Dedifferentiated amniotic fluid mesenchymal stem cell (primary cell): ENCODE results near the gene TASOR2.

ENCODE experiments used
- DNase-seq: peaks from one replicate; pipeline ENCODE4 v3.0.0-alpha.2; 2016; ENCODE audit errors: extremely low spot score

Gene TASOR2, protein sequence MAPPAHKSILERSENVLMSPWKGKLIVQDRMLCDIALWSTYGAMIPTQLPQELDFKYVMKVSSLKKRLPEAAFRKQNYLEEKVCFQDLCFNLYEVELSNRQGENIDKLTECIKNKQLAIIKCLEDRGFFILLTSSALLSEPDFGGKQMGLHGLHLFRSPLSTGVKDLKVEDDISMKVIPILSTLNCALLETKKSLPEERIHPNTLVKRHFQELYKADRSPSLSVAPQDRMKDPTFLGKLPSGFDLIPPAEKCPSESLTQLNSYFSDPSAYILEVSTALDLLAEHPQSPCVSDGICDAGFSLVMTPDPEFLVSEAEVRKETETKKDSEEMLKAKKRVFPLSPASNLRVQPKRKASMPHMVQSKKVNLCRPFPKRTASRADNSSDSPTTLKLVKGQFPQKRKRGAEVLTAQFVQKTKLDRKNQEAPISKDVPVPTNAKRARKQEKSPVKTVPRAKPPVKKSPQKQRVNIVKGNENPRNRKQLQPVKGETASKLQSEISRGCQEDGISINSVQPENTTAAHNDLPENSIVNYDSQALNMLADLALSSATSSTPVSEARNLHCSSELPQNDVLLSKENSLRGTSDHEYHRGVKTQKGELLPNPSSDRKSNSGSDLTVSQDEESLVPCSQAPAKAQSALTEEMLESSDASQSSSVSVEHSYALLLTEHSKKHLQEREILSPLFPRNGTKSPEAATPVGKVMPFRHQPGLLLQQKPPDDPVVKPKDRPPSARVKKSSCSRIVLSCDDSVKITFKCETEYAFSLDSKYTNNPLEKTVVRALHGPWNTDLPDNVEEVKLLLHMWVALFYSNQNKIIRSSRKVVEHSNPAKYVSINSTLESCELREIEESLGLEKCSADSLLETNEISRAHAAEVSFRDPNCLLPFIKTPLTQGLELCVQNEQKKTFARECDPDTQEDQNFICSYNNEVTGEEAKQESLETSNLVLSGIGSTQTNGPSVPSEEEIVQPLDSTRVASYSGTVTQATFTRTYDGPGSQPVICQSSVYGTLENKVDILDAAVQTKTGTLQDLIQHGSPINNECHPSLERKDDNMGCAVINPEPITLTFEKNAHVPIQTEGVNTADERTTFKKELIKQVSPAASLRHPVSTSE (N-terminal part only)

DNA sequence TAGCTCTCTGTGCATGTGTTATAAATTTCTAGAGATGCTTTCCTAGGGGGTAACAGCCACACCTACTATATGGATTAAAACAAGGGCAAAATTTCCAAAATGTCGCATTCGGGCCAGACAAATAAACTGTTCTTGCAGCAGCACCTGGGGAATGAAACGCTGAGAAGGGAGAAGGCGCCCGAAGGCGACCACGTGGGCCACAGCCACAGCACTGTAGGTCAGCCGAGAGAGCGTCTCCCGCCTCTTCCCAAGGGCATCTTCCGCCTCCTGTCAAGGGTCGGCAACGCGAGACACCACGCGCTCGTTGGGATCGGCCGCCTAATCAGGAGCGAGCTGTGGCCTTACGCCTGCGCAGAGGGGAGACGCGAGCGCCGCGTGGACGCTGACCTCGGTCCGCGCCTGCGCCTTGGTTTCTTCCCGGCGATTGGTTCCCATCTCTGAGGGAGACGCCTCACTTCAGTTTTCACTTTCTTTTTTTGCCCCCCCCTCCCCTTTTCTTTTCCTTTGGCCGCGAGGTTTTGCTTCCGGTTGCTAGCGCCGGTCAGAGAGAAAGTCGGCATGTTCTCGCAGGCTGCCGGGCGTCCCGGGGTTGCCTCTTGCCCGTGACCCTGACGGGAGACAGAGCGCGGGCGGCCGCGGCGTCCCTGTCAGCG is at the start of gene TASOR2:
TSS of gene TASOR2 (plus strand) at position 521 of the 653 bp plus-strand sequence. CDS start 35,805 bp downstream, outside the sequence.
- DNase-seq, result peak; percentile 96

- no peak for DNase-seq
Observed at GRCh38 chr10:5634918-5635317, 49.7 kb upstream of the TASOR2 start.

DNA sequence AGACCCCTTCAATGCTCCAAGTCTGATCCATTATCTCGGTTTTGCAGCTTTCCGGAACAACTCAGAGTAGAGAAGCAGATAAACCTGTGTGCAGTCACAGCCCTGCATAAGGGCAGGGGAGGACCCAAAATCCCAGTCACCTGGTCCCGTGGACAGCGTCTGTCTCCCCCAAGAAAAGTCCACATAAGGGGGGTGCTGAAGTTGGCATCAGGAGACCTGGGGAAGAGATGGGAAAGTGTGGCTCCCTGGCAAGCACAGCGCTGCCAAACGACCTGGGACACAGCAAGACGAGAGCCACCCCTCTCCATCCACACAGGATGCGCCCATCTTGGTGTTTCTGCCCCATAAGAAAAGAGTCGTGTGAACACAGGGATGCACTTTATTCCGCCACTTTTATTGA is 46.1 kb upstream of the TASOR2 start:
- DNase-seq, result no peak

DNA sequence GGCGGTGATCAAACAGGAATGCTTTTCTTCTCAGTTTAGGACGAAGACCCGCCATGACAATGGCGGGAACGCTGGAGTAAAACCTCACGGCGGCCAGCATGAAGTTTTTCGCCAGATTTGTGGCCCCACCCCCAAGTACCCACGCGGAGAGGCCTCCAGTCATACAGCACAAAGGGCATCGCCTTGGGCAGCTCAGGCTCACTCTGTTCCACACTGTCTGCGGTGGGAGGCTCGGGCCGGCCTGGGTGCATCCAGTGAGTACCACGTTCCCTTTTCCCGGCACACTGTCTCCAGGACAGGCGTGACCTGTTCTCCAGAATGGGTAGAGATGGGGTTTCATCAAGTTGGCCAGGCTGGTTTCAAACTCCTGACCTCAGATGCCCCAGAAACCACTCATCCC is 45.6 kb upstream of the TASOR2 start:
- no peak for DNase-seq

DNA sequence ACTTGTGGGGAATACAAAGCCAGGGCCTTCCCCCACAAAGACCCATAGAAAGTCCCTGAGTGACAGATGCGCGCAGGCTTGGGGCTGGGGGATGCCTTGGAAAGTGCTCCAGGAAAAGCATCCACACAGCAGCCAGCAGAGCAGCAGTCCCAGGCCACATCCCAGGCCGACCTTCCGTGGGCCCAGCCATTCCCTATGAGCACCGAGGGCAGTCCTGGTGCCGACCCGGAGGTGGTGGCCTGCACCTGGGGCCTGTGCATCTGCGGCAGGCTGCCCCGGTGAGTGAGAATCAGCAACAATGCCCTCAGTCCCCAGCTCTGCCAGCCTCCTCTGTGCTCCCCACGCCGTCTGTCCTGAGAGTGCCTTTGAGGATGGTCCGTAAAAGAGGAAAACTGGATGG is 44.6 kb upstream of the TASOR2 start:
- no peak for DNase-seq

DNA sequence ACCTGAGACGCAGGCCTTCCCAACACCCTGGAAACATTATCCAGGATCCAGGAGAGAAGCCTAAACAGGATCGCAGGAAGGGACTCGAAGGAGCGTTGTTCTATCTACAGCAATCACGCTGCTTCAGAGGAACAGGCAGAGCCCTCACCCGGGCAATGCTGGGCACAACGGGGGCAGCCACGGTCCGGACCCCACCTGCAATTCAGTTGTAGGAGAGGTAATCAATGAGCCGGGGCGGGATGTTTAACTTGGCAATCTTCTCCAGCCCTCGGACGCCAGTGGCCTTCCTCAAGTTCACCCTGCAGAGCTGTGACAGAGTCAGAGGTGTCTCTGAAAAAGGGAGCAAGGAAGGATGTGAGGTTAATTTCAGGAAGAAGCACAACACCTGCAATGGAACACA is 44.1 kb upstream of the TASOR2 start:
- DNase-seq, result no peak

- no peak for DNase-seq
Observed at GRCh38 chr10:5641501-5641900, 43.1 kb upstream of the TASOR2 start.

GRCh38 chr10:5643346-5644067 is 41.1 kb upstream of the TASOR2 start:
- no peak for DNase-seq

- DNase-seq, result no peak
Observed at GRCh38 chr10:5644930-5645329, 39.7 kb upstream of the TASOR2 start.

- DNase-seq, result no peak
Observed at GRCh38 chr10:5645375-5645774, 39.3 kb upstream of the TASOR2 start.

DNA sequence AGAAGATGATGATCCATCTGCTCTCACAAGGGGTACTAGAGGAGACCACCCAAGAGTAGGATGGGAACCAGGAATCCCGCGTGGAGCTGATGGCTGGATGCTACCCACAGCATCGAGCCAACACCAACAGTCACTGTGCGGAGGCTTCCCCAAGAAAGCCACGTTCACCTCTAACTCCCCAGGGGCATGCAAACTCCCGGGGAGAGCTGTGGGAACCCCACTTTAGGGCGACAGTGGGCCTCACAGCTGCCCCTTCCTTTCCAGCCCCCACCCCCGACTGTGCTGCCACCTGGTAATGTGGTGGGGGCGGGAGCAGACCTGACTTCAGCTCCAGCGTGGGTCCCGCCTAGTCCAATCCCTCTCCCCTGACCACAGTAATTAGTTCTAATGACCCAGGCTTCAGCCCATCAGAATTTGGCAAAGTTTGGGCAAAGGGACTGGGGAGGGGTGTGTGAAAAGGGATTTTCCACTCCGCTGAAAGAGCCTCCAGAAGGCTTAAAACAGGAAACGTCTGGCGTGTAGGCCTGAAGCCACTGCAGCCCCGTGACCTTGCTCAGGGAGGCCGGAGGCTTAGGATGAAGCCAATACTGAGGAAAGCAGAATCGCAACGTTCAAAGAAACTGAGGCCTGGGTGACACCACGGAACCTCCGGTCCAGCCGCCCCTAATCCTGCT is 38.6 kb upstream of the TASOR2 start:
- no peak for DNase-seq

DNA sequence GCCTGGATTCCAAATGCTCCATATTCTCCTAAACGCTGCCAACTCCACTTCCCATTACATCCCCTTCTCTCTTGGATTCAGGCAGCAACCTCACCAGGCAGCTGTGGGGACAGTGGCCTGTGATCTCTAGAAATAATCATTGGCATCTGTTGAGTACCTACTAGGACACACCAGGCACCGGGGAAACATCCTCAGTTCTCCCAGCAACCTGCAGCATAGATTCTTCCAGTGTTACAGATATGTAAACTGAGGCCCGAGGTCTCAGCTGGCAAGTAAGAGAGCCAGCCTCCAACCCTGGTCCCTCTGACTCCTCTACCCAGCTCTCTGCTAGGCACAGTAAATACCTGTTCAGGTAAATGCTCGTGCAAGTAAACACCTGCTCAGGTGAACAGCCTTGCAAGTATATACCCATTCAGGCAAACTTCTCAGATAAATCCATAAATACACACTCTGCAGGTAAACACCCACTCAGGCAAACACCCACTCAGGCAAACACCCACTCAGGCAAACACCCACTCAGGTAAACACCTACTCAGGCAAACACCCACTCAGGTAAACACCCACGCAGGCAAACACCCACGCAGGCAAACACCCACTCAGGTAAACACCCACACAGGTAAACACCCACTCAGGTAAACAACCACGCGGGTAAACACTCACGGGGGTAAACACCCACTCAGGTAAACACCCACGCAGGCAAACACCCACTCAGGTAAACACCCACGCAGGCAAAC is 37.0 kb upstream of the TASOR2 start:
- DNase-seq, result no peak

DNA sequence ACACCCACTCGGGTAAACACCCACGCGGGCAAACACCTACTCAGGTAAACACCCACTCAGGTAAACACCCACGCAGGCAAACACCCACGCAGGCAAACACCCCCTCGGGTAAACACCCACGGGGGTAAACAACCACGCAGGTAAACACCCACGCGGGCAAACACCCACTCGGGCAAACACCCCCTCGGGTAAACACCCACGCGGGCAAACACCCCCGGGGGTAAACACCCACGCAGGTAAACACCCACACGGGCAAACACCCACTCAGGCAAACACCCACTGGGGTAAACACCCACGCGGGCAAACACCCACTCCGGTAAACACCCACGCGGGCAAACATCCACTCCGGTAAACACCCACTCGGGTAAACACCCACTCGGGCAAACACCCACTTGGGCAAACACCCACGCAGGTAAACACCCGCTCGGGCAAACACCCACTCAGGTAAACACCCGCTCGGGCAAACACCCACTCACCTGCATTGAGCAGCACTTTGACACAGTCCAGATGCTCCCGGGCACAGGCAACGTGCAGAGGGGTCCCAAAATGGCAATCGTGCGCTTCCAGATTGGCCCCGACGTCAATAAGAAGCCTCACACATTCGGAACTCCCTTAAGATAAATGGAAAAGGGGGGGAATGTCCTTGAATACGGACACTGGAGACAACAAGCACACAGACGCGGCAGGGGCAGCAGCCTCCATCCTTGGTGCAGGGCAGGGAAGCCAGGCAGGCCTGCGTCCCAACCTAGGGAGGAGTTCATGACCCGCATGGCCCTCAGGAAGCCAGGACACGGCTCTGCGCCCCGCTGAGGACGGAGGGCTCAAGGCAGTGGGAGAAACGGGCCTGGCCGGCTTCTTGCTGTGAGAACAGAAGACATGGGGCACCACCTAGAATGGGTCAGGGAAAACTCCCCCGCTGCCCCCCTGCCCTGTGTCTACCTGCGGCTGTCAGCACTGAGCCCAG is 35.9 kb upstream of the TASOR2 start:
- no peak for DNase-seq

DNA sequence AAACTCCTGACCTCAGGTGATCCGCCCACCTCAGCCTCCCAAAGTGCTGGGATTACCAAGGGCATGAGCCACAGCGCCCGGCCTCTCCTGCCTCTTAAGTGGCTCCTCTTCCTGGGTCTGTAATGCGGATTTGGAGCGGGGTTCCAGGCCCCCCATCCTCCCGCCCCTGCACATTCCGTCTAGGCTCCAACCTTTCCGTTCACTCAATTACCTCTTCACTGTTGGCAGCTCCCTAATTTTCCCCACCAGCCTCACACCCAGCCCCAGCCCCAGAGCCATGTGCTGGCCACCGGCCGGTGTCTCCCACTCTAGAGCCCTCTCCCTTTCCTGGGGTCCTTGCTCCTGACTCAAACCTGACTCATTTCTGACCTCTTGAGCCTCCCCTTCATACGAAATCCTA is 34.9 kb upstream of the TASOR2 start:
- no peak for DNase-seq

DNA sequence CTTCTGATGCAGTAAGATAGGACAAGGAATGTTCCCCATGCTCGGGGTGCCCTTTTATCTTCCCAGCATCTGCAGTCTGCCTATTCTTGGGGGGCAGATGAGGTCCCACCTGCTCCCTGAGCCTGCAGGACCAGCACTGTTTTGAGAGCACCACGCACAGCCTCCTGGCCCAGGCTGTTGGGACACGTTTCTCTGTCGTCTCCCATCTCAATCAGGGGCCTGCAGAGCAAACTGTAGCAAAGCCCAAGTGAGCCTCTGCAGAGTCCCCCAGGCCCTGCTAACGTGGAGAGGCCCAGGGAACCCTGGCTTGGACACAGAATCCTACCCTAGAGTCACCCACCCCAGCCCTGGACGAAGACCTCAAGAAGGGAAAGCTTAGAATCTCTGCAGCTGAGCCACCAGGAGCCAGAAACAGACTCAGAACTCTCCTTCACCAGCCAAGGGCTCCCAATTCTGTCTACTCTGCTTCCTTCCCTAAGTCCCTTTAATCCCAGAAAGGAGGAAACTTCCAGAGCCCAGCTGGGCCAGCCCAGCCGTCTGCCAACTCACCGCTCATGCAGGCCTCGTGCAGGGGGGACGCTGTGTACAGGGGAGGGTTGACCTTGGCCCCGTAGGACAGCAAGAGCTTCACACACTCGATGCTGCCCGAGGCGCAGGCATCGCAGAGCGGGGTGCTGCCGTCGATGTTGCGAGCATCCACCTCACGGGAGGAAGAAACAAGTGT is 33.8 kb upstream of the TASOR2 start:
- DNase-seq, result no peak

DNA sequence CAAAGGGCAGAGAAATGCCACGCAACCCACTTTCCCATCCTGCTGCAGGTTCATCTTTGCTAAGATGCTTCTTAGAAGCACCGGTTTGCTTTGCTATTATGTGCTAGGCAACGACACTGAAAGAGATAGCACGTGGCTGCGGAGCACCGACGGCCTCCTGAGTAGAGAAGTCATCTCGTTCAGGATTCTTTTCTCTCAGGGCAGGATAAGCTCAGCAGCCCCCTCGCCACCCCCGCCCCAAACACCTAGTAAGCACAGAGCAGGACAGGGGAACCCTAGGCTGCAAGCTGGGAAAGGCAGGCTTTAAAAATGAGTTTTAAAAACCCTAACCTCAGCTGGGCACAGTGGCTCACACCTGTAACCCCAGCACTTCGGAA is 33.3 kb upstream of the TASOR2 start:
- DNase-seq, result no peak

- DNase-seq, result no peak
Observed at GRCh38 chr10:5652746-5653145, 31.9 kb upstream of the TASOR2 start.

DNA sequence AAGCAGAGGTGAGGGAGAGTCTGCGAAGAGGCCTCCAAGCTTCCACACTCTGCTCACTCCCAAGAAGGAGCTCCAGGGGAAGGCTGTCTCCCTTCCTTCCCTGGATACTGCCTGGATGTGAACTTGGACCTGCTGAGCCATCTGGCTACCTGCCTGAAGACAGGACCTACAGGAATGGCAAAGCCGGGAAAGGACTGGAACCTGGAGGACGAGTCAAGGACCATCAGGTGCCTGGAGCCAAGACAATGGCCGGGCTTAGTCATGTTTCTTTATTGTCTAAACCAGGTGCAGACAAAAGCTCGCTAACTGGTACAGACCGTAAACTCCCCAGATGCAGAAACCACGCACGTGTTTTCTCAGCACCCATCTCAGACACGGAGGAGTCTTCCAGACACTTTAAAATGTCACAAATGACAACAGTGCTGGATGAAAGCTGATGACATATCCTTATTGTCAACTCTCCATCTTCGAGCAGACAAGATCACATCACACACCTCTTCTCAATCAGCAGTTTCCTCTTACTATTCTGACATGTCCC is 30.4 kb upstream of the TASOR2 start:
- DNase-seq, result no peak
